GM19468 (cell line): ENCODE data around the gene DNMT3A.

ENCODE experiments used
- ATAC-seq: cut with Tn5 transposase; IDR thresholded peaks from one replicate; pipeline ENCODE4 v1.9.1; 2021; ENCODE audit warnings: mild to moderate bottlenecking, moderate library complexity, moderate number of reproducible peaks; ENCODE audit not compliant: unreplicated experiment; ENCODE audit errors: extremely low read depth

The DNMT3A gene

GRCh38 chr2:25246558-25247290, 95.0 kb downstream of the DNMT3A start:
- ATAC-seq, result no peak

- no peak for ATAC-seq
These were observed 95.7 kb downstream of the DNMT3A start for GRCh38 chr2:25246001-25246400.

GRCh38 chr2:25245141-25245540, 96.6 kb downstream of the DNMT3A start:
- ATAC-seq, result no peak

- ATAC-seq, result no peak
These were observed 97.7 kb downstream of the DNMT3A start for GRCh38 chr2:25243995-25244394.

GRCh38 chr2:25241452-25241851, 100.3 kb downstream of the DNMT3A start:
- ATAC-seq, result no peak

- ATAC-seq, result no peak
These were observed 101.1 kb downstream of the DNMT3A start for GRCh38 chr2:25240636-25241035.

- no peak for ATAC-seq
These were observed 102.8 kb downstream of the DNMT3A start for GRCh38 chr2:25238920-25239319.

- no peak for ATAC-seq
These were observed 104.0 kb downstream of the DNMT3A start for GRCh38 chr2:25237764-25238163.

- ATAC-seq, result no peak
These were observed 105.0 kb downstream of the DNMT3A start for GRCh38 chr2:25236736-25237135.

- no peak for ATAC-seq
These were observed 107.0 kb downstream of the DNMT3A start for GRCh38 chr2:25234738-25235137.

- no peak for ATAC-seq
These were observed 107.7 kb downstream of the DNMT3A start for GRCh38 chr2:25233916-25234605.

- ATAC-seq, result no peak
These were observed 109.4 kb downstream of the DNMT3A start for GRCh38 chr2:25232248-25232825.

GRCh38 chr2:25230948-25231311, 110.8 kb downstream of the DNMT3A start:
- ATAC-seq, result no peak

- ATAC-seq, result no peak
These were observed 111.4 kb downstream of the DNMT3A start for GRCh38 chr2:25230198-25230947.

- ATAC-seq, result no peak
These were observed 112.2 kb downstream of the DNMT3A start for GRCh38 chr2:25229279-25230197.

- ATAC-seq, result no peak
These were observed 112.9 kb downstream of the DNMT3A start for GRCh38 chr2:25228848-25229278.

- ATAC-seq, result no peak
These were observed 114.1 kb downstream of the DNMT3A start for GRCh38 chr2:25227576-25227975.

GRCh38 chr2:25226827-25227226, 114.9 kb downstream of the DNMT3A start:
- ATAC-seq, result no peak

GRCh38 chr2:25222477-25223121, 119.1 kb downstream of the DNMT3A start:
- no peak for ATAC-seq
